Putamen (tissue), 1 donor: ENCODE results near the gene ZNF280C.

Source experiments
- DNase-seq: peaks from one replicate; pipeline ENCODE4 v3.0.0-alpha.2; 2016; ENCODE audit warnings: low spot score

Gene ZNF280C

GRCh38 chrX:130176354-130176776 is 92.3 kb downstream of the ZNF280C start:
- no peak for DNase-seq

- DNase-seq: no peak
Measured at GRCh38 chrX:130174937-130175336, 93.8 kb downstream of the ZNF280C start.

- no peak for DNase-seq
Measured at GRCh38 chrX:130174045-130174704, 94.5 kb downstream of the ZNF280C start.

GRCh38 chrX:130173190-130173895 is 95.4 kb downstream of the ZNF280C start:
- DNase-seq: no peak

GRCh38 chrX:130172127-130172845 is 96.4 kb downstream of the ZNF280C start:
- DNase-seq: no peak

GRCh38 chrX:130171446-130172126 is 97.1 kb downstream of the ZNF280C start, which contains the start of gene RAB33A:
Gene RAB33A, plus strand, starts transcription at chrX:130171962. Its CDS starts 101 bp downstream, at chrX:130172063.
- DNase-seq: peak; percentile 87

- peak; percentile 94 for DNase-seq
Measured at GRCh38 chrX:130170752-130171445, 97.8 kb downstream of the ZNF280C start.

GRCh38 chrX:130167040-130167439 is 101.7 kb downstream of the ZNF280C start:
- no peak for DNase-seq

GRCh38 chrX:130166503-130166777 is 102.3 kb downstream of the ZNF280C start:
- DNase-seq: no peak

GRCh38 chrX:130165703-130166502 is 102.8 kb downstream of the ZNF280C start, which contains the start of gene AIFM1:
Gene AIFM1, minus strand, starts transcription at chrX:130165841. Its CDS starts 185 bp downstream, at chrX:130165656.
- DNase-seq: peak; percentile 87

GRCh38 chrX:130165181-130165702 is 103.5 kb downstream of the ZNF280C start:
- no peak for DNase-seq

- no peak for DNase-seq
Measured at GRCh38 chrX:130163398-130163797, 105.3 kb downstream of the ZNF280C start.

- DNase-seq: no peak
Measured at GRCh38 chrX:130162094-130162735, 106.5 kb downstream of the ZNF280C start.

- no peak for DNase-seq
Measured at GRCh38 chrX:130159776-130160175, 108.9 kb downstream of the ZNF280C start.

- no peak for DNase-seq
Measured at GRCh38 chrX:130158311-130158710, 110.4 kb downstream of the ZNF280C start.

- DNase-seq: no peak
Measured at GRCh38 chrX:130155564-130155963, 113.1 kb downstream of the ZNF280C start.
